ENCODE measurements around the gene DESI1. TPM values are rescaled to one million over a fixed set of nuclear protein-coding genes. Genes with fewer than 3 reads are reported as not detected.

Gene DESI1
- total and polyA plus RNA-seq, 2 of the 13 experiments (the other 11 are each of a cell fraction or from before 2014, with no cell fraction given), result 21.6 to 29.2 TPM

DNA sequence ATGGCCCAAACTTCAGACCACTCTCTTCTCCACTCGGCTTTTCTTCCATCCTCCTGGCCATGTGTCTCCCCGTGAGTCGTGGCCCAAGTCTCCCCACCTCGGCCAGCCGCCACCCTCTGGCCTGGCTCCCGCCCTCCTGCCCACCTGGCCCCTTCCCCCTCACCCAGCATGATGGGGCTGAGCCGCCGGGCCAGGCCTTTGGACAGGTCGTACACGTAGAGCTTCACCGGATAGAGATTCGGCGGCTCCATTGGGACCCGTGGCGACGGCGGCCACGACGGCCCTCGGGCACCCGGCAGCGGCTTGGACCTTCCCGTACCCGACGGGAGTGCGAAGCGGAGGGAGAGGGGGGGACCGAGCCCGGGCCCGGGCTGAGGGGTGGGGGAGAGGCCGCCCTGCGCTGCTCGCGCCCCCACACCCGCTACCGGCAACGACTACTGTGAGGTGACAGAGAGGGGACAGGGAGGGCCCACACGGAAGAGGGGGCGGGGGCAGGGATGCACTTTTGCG is at the start of gene DESI1 (continued):
- TF ChIP-seq ZNF883 (CRISPR knock-in tag; IDR thresholded peaks at IDR 0.05; ENCODE audit: not compliant biosample characterization) (peak; percentile 64), ATF7 (IDR thresholded peaks at IDR 0.05) (no peak), ATF7 (CRISPR knock-in tag; IDR thresholded peaks at IDR 0.05) (no peak), PRMT3 (CRISPR knock-in tag; IDR thresholded peaks at IDR 0.05; ENCODE audit: borderline replicate concordance, low read depth) (no peak), CENPX (CRISPR knock-in tag; IDR thresholded peaks at IDR 0.05) (no peak), ZNF747 (CRISPR knock-in tag; IDR thresholded peaks at IDR 0.05; ENCODE audit: borderline replicate concordance) (peak; percentile 28; the same call in 1 of the 2 replicates), SP5 (CRISPR knock-in tag; IDR thresholded peaks at IDR 0.05; ENCODE audit: borderline replicate concordance, low read depth) (peak; percentile 51; the same call in 1 of the 2 replicates), ADNP (CRISPR knock-in tag; IDR thresholded peaks at IDR 0.05) (no peak), FOXC1 (CRISPR knock-in tag; IDR thresholded peaks at IDR 0.05; ENCODE audit: borderline replicate concordance) (no peak), HNF4A (CRISPR knock-in tag; IDR thresholded peaks at IDR 0.05) (no peak), NFIB (CRISPR knock-in tag; IDR thresholded peaks at IDR 0.05; ENCODE audit: borderline replicate concordance) (no peak), FOXA1 (IDR thresholded peaks at IDR 0.05) (no peak), FOXA1 (CRISPR knock-in tag; IDR thresholded peaks at IDR 0.05) (no peak)
- TF ChIP-seq, protein P1, sequence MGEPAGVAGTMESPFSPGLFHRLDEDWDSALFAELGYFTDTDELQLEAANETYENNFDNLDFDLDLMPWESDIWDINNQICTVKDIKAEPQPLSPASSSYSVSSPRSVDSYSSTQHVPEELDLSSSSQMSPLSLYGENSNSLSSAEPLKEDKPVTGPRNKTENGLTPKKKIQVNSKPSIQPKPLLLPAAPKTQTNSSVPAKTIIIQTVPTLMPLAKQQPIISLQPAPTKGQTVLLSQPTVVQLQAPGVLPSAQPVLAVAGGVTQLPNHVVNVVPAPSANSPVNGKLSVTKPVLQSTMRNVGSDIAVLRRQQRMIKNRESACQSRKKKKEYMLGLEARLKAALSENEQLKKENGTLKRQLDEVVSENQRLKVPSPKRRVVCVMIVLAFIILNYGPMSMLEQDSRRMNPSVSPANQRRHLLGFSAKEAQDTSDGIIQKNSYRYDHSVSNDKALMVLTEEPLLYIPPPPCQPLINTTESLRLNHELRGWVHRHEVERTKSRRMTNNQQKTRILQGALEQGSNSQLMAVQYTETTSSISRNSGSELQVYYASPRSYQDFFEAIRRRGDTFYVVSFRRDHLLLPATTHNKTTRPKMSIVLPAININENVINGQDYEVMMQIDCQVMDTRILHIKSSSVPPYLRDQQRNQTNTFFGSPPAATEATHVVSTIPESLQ (CRISPR knock-in tag; conservative IDR thresholded peaks at IDR 0.05), result no peak
- TF ChIP-seq, protein P2, sequence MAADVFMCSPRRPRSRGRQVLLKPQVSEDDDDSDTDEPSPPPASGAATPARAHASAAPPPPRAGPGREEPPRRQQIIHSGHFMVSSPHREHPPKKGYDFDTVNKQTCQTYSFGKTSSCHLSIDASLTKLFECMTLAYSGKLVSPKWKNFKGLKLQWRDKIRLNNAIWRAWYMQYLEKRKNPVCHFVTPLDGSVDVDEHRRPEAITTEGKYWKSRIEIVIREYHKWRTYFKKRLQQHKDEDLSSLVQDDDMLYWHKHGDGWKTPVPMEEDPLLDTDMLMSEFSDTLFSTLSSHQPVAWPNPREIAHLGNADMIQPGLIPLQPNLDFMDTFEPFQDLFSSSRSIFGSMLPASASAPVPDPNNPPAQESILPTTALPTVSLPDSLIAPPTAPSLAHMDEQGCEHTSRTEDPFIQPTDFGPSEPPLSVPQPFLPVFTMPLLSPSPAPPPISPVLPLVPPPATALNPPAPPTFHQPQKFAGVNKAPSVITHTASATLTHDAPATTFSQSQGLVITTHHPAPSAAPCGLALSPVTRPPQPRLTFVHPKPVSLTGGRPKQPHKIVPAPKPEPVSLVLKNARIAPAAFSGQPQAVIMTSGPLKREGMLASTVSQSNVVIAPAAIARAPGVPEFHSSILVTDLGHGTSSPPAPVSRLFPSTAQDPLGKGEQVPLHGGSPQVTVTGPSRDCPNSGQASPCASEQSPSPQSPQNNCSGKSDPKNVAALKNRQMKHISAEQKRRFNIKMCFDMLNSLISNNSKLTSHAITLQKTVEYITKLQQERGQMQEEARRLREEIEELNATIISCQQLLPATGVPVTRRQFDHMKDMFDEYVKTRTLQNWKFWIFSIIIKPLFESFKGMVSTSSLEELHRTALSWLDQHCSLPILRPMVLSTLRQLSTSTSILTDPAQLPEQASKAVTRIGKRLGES (CRISPR knock-in tag; IDR thresholded peaks at IDR 0.05; ENCODE audit: borderline replicate concordance), result no peak
- TF ChIP-seq, protein P3, sequence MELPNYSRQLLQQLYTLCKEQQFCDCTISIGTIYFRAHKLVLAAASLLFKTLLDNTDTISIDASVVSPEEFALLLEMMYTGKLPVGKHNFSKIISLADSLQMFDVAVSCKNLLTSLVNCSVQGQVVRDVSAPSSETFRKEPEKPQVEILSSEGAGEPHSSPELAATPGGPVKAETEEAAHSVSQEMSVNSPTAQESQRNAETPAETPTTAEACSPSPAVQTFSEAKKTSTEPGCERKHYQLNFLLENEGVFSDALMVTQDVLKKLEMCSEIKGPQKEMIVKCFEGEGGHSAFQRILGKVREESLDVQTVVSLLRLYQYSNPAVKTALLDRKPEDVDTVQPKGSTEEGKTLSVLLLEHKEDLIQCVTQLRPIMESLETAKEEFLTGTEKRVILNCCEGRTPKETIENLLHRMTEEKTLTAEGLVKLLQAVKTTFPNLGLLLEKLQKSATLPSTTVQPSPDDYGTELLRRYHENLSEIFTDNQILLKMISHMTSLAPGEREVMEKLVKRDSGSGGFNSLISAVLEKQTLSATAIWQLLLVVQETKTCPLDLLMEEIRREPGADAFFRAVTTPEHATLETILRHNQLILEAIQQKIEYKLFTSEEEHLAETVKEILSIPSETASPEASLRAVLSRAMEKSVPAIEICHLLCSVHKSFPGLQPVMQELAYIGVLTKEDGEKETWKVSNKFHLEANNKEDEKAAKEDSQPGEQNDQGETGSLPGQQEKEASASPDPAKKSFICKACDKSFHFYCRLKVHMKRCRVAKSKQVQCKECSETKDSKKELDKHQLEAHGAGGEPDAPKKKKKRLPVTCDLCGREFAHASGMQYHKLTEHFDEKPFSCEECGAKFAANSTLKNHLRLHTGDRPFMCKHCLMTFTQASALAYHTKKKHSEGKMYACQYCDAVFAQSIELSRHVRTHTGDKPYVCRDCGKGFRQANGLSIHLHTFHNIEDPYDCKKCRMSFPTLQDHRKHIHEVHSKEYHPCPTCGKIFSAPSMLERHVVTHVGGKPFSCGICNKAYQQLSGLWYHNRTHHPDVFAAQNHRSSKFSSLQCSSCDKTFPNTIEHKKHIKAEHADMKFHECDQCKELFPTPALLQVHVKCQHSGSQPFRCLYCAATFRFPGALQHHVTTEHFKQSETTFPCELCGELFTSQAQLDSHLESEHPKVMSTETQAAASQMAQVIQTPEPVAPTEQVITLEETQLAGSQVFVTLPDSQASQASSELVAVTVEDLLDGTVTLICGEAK (IDR thresholded peaks at IDR 0.05), result no peak
- TF ChIP-seq, protein P3 (CRISPR knock-in tag; IDR thresholded peaks at IDR 0.05), result no peak; the same call in 1 of the 2 replicates

Data from HepG2 (cell line).